ENCODE measurements around the gene FERMT3.
"Not testable (repeated sequence)": the region's sequence is repeated elsewhere in the genome, so short reads cannot be mapped to it uniquely, and the experiment has no call there.

Gene FERMT3

DNA sequence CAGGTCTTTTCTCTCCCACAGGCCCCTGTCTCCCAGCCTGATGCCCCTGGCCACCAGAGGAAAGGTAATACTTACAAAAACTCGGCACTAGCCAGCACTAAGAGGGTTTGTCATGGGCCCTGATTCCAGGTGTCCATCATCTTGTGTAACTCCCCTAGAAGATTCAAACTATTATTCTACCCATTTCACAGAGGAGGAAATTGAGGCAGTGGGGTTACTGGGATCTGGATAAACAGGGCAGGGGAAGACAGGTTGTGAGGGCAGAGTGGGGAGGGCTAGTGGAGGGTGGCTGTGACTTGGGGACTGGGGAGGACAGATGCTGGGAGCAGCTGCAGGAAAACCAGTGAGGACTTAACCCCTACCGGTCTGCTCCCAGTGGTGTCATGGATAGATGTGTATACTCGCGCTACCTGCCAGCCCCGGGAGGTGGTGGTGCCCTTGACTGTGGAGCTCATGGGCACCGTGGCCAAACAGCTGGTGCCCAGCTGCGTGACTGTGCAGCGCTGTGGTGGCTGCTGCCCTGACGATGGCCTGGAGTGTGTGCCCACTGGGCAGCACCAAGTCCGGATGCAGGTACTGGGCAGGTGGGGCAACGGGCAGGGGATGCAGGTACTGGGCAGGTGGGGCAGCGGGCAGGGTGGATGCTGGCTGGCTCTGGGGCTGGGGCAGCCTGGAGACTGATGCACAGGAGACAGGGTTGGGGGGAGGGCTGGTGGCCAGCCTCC is 29.1 kb downstream of the FERMT3 start:
- no peak for DNase-seq (ENCODE audit: low read depth)

DNA sequence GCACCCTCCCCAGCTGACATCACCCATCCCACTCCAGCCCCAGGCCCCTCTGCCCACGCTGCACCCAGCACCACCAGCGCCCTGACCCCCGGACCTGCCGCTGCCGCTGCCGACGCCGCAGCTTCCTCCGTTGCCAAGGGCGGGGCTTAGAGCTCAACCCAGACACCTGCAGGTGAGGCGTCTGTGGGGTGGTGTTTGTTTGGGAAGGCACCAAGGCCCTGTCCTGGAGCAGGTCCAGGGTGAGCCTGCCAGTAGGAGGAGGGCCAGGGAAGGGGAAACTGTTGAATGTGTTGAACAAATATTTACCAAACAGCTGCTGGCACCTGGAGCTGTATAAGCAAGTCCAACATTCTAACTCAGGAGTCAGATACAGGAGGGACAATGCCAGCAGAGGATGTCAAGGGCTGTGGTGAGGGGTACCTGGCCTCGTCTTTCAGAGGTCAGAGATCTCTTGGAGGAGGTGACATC is 31.0 kb downstream of the FERMT3 start:
- DNase-seq (ENCODE audit: low read depth) = no peak

DNA sequence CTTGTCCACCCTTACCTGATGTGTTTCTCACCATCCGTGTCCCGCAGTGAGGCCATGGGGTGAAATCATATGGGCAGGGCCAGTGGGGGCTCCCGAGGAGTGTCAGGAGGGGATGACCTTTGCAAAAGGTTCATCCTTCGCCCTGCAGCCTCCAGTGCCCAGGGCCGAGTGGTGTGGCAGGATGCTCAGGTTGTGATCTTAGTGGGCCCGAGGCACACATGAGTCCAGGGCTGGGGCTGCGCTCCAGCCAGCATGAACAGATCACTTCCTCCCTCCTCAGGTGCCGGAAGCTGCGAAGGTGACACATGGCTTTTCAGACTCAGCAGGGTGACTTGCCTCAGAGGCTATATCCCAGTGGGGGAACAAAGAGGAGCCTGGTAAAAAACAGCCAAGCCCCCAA is 31.6 kb downstream of the FERMT3 start:
- no peak for DNase-seq (ENCODE audit: low read depth)

DNA sequence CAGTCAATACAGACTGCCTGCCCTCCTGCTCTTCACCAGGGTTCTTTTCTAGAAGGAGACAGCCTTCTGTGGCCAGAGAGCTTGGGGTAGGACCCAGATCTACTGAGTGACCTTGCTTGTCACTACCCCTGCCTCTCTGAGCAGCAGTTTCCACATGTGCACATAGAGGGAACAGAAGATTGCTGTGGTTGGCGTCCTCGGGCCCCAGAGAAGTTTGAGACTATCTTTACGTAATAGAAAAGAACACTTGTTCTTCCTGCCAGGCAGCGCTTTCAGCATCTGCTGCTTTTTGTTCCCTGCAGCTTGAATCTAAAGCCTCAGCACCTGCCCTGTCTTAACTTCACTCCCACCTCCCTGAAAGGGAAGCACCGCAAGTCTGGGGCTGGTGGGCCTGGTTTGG is 32.5 kb downstream of the FERMT3 start:
- no peak for DNase-seq (ENCODE audit: low read depth)

DNA sequence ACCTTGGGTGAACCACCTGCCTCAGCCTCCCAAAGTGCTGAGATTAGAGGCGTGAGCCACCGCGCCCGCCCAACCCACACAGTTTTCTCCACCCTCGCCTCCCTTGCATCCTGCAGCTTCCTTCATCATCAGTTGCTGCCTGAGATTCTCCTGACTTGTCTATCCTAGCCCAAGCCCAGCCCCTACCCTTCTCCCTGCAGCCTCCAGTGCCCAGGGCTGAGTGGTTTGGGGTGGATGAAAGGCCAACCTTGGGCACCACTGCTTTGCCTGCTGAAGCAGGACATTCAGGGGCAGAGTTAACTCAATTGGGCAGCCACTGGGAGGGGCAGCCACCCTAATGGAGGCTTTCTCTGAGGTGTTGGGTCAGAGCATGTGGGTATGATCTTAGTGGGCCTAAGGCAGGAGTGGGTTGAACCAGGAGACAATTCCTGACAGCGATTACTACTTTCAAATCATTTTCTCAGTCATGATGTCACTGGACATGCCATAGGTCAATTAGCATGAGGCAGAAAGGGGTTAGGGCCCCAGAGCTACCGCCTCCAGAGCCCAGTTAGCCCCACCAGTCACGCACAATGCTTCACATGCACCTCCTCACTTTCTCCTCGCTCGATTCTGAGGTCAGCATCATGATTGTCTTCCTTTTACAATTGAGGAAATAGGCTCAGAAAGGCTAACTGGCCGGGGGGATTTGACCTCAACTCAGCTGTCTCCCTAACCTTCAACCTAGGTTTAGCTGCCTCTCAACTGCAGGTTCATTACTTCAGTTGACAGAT is 33.3 kb downstream of the FERMT3 start:
- no peak for DNase-seq (ENCODE audit: low read depth)

DNA sequence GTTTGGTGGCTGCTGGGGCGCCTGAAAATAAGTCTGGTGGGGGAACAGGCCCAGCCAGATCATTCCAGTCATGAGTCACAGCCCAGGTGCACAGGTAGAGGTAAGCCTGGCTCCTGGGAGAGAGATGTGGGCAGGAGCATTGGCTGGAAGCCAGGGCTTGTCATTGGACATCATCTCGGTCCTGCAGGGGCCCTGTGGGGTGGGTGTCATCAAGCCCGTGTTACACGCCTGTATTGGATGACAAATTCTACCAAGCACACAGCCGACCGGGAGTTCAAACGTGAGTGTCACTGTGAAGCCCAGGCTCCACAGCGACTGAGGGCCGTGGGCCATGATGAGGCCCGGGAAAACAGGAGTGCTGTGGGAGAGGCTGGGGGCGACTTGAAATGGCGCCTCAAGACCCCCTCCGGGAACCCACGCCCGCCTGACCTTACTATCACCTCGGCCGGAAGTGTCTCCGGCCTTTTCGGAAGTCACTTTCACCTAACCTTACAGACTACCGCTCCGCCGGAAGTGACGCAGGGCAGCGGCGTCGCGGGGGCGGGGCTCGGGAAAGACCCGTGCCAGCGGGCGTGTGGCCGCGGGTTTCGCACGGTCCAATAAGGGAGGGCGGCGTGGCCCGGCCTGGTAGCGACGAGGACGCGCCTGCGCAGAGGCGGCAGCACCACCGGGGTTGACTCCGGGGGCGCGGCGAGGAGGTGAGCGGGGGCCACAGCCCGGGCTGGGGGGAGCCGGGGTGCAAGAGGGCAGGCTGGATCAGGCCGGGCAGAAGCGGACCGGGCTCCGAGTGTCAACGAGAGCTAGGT is 34.1 kb downstream of the FERMT3 start, which contains the start of gene FKBP2:
TSS of gene FKBP2 (plus strand) at position 661 of the 806 bp plus-strand sequence. CDS start 1,293 bp downstream, outside the sequence.
- DNase-seq (ENCODE audit: low read depth) = peak; percentile 96

DNA sequence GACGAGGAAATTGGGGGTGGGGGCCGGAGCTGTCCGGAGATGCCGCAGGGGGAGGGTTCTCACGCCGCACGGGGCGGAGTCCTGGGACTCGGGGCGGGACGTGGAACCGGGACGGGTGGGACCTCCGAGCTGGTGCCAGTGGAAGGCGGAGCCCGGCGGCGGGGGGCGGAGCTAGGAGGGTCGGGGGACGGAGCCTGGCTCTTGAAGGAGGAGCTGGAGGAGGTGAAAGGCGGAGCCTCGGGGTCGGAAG is 34.6 kb downstream of the FERMT3 start:
- peak; percentile 99 for DNase-seq (ENCODE audit: low read depth)

DNA sequence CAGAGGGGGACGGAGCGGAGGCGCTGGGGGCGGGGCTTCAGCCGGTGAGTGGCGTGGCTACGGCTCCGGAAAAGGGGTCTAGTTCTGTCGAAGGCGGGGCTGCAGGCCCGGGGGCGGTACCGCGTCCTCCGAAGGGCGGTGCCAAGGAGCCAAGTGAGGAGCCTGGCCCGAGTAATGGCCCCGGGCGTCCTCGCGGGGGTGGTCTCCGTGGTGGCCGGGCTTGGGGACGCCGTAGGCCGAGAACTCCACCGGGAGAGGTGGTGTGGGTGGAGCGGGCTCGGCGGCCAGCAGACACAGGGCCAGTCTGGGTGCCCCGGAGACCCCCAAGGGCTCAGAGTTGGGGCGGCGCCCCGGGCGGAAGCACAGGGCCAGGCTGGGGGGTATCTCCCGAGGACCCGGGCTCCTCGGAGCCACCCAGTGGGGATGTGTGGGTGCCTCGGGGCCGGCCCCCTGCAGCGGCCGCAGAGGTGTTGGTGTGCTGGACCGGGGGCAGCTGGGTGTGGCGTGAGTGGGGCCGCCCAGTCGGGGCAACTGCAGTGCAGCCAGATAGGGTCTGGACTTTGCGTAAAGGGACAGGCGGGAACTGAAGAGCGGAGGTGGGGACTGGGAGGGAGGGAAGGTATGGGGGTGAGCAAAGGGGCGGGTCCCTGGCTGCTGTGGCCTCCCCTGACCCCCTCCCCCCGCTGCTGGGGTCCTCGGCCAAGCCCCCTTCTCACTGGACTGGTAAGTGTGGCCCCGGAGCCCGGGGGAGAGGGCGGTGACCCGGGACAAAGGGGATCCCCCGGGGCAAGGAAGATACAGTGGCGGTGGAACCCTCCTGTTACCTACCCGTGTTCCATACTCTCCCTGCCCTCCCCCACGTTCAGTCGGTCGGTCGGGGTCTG is 35.2 kb downstream of the FERMT3 start:
- no peak for DNase-seq (ENCODE audit: low read depth)

DNA sequence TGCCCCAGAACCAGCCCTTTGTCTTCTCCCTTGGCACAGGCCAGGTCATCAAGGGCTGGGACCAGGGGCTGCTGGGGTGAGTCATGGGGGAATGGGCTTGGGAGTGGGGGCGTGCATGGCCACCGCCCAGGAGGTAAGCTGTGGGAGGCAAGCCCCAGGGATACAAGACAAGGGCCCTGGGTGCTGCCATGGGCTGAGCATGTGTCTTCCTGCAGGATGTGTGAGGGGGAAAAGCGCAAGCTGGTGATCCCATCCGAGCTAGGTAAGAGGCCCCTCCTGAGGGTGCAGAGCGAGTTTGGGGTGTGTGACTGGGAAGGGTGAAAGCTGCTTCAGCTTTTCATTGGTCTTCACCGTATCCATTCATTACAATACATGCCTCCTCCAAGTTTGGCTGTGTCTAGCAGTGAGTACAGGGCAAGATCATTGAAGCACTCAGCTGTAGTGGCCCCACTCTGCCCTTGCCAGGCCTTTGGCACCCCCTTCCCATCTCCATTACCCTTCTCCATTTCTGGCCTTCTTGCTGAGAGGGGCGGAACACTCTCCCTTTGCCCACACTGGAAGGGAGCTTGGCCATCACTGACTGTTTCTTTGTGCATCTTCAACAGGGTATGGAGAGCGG is 36.8 kb downstream of the FERMT3 start:
- no peak for DNase-seq (ENCODE audit: low read depth)

DNA sequence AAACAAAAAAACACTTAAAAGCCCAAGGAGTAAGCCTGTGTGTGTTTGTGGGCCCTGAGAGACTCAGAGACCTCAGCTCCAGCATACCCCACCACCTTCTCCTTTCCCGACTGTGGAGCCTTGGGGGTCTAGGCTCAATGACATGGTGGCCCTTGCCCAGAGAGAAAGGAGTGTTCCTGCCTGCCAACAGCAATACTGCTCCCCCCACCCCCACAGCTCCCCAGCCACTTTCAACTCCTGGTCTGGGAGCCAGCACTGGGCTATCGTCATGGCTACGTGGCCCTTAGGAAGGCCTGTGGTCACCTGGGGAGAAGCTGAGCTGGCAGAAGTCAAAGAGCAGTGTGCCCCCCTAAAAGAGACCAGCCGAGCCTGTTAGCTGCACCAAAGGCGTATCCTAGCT is 37.6 kb downstream of the FERMT3 start:
- no peak for DNase-seq (ENCODE audit: low read depth)

DNA sequence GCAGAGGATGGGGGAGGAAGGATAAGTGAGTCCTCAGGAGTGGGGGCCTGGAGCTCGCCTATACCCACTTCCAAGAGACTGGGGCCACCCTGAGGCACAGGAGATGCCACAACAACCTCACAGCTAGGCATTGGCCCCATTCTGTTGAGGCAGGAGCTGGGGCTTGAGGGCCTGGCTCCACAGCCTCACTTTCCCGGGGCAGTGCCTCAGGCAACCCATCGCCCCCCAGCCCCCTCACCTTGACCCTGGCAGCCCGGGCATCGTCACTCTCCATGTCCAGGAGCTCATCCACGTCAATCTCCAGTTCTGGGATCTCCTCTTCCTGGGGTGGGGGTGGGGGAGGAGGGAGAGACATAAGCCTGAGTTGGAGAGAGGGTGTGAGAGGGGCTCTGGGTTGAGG is 38.4 kb downstream of the FERMT3 start:
- no peak for DNase-seq (ENCODE audit: low read depth)

DNA sequence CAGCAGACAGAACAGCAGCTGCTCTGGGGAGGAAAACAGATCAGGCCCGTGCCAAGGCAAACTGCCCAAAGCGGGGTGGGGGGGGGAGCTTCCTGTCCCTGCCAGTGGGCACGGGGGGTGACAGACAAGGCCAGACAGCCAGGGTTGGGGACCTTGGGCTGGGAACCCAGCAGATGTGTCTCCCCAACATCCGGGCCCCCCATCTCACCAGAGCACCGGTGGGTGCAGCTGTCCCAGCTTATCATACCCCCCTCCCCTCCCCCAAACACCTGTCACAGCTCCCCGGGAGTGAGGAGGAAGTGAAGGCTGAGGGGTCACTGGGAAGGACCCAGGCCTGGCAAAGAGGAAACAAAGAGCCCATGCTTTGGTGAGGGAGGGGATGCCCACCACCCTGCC is 38.9 kb downstream of the FERMT3 start:
- no peak for DNase-seq (ENCODE audit: low read depth)

DNA sequence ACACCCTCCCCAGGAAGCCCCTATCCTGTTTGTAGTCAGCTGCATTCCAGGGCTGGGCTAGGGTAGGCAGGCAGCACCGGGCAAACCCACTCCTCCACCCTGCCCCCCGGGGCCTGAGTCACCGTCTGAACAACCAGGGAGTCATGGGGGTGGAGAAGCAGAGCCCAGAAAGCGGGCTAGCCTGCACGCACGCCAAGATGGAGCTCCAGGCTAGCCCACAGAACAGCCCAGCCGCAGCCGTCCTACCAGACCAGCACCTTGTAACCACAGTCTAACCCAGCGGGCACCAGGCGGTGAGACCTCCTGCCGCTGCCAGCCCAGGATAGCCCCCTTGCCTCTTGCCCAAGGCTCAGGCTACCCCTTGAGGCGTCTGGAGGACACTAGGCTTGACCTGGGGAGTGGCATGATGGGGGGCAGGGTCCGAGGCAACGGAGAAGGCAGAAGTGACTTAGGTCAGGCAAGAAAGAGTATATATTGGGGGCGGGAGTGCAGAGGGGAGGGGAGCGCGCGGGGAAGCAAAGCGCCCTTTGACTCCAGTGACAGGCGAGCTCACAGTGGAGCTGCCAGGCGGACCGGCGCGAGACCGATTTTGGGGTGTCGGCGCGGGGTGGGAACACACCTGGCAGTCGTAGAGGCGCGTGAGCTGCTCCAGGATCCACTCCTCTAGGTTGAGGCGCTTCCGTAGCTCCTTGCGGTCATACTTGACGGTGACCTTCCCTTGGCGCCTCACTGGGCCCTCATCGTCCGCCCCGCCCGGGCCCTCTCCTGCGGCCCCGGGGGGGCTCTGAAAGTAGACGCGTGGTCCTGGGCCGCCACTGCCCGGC is 39.5 kb downstream of the FERMT3 start:
- DNase-seq (ENCODE audit: low read depth) = peak; percentile 48

DNA sequence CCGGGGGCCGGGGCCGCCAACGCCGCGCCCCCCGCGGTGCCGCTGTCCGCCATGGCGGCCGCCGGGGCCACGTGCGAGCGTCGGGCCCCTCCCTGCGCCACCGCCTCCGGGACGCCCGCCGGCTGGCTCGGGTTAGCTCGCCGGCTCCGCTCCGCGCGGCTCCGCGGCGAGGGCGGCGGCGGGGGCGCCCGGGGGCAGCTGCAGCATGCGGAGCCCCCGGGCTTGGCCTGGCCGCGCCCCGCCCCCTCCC is 40.0 kb downstream of the FERMT3 start:
- DNase-seq (ENCODE audit: low read depth) = not testable (repeated sequence)

DNA sequence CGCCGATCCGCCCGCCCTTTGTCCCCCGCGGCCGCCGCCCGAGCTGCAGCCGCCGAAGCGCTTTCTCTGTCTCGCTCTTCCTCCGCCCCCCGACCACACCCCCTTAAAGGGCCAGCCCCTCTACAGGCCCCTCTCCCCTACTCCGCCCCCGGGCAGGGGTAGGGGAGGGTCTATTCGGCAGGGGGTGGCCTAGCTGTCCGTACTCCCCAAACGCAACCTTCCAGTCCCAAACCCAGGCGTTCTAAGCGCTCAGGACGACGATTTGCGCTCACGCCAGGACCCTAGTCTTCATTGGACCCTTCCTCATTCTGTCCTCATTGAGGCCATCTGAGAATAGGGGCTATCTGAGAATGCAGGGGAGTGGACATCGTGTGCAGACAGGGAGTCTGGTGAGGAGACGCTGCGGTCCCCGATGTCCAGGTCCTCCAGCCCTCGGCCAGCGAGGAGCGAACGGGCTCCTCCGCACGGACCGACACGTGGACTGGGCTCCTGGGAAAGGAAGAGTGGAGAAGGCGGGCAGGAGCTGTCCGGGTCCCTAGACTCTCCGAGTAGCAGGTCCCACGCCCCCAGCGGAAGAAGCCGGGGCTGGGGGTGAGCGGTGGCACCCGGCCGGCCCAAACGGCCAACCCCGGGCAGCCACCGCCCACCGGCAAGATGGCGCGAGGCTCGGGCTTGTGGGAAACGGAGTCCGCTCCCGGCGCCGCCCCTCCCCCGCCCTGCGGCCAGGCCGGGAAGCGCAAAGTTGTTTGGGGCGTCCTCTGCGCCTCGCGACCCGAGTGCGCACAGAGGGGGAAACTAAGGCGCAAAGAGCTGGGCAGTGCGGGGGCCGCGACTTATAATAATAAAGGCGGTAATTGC is 40.6 kb downstream of the FERMT3 start, which contains the start of gene PPP1R14B:
TSS of gene PPP1R14B (minus strand) at position 73 of the 858 bp plus-strand sequence. CDS start 270 bp downstream, outside the sequence.
- DNase-seq (ENCODE audit: low read depth) = peak; percentile 50

DNA sequence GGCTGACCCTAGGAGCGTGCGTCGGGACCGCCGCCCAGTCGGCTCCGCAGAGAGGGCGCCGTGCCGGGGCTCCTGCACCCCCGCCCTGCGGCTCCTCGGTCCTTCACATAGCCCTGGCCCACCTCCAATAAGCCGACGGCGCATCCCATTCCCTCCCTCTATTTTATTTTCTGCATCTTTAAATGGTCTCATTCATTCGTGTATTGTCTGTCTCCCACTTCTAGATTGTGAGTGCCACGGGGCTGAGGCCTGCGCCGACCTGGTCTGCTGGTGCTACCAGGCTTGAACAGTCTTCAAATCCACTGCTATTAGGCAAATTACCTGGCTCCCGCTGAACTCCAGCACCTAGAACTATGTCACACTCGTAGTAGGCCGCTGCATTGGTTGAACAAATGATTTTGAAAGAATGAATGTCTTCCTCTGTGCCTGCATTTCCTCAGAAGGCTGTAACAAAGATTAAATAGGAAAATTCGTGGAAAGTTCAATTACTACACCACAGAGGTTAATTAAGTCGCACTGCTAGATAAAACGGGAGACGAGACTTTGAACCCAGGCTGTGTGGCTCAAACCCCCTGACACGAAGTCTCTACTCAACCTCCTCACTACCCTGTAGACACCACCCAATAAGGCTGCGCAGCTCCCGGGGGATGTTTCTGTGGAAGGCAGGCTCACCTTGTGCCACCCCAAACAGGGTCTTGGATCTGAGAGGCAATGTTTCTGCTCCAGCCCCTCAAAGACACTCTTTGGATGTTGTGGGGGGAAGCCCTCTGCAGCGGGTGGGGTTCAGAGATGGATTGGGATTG is 41.4 kb downstream of the FERMT3 start:
- DNase-seq (ENCODE audit: low read depth) = no peak

DNA sequence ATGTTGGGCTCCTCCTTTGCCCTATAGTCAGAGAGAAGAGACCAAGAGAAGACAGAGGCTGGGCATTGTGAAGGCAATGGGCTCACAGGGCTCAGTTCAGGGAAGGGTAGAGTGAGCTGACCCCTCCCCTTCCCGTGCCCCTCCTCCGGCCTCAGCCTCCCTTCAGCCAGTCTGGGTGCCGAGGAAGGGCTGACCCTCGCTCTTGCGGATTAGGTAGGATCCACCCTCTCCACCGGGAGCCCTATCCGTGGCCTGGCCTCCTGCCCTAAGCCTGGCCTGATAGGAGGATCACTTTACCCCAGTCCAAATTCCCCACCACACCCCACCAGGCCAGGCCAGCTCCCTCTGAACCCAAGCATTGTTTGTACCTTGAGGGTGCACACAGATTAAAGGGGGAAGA is 42.1 kb downstream of the FERMT3 start:
- no peak for DNase-seq (ENCODE audit: low read depth)

DNA sequence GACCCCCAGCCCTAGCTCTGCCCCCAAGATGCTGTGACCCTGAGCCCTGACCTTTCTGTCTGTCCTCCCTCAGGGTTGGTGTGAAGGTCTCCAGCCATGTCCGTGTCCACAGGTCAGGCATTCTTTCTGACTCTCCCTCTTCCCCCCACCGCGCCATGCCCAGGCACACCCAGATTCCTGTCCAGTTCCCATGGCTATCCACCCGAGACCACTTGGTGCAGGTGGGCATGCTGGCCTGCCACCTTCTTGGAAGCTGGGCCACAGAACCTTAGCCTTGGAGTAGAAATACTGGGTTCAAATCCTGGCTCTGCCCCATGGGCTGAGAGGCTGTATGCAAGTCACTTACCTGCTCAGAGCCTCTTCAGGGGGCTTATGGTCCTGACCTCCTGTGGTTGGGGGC is 42.5 kb downstream of the FERMT3 start:
- no peak for DNase-seq (ENCODE audit: low read depth)
